ENCODE results near the gene MOXD1.
A peak's percentile ranks its signal among the peaks of the same experiment; 100 is the strongest.
"Not testable (repeated sequence)": the region's sequence is repeated elsewhere in the genome, so short reads cannot be mapped to it uniquely, and the experiment has no call there.

Gene MOXD1

GRCh38 chr6:132270726-132271402 is 130.4 kb downstream of the MOXD1 start:
- TF ChIP-seq, protein P1, sequence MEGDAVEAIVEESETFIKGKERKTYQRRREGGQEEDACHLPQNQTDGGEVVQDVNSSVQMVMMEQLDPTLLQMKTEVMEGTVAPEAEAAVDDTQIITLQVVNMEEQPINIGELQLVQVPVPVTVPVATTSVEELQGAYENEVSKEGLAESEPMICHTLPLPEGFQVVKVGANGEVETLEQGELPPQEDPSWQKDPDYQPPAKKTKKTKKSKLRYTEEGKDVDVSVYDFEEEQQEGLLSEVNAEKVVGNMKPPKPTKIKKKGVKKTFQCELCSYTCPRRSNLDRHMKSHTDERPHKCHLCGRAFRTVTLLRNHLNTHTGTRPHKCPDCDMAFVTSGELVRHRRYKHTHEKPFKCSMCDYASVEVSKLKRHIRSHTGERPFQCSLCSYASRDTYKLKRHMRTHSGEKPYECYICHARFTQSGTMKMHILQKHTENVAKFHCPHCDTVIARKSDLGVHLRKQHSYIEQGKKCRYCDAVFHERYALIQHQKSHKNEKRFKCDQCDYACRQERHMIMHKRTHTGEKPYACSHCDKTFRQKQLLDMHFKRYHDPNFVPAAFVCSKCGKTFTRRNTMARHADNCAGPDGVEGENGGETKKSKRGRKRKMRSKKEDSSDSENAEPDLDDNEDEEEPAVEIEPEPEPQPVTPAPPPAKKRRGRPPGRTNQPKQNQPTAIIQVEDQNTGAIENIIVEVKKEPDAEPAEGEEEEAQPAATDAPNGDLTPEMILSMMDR (IDR thresholded peaks at IDR 0.05), result no peak
- no peak for TF ChIP-seq ZFX (IDR thresholded peaks at IDR 0.05; ENCODE audit: borderline replicate concordance)
- no peak overlapping the region for H3K27ac ChIP-seq

GRCh38 chr6:132268666-132269065 is 132.6 kb downstream of the MOXD1 start:
- H3K27ac ChIP-seq, result not testable (repeated sequence)

DNA sequence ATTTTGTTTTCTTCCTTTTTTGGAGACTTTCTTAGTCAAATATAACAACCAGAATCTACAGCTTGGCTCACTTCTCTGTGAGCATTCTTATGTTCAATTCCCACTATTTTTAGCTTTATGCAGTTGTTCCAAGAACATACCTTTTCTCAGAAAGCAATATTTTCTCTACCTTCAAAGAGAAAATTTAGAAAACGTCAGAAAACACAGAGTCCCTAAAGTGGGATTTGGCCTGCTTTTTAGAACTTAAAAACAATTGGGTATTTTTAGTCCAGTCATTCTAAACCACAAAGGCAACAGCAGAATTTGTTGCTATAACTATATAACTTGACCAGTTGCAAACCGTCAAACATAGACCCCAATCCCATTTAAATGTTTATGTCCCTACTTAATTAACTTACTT is 133.1 kb downstream of the MOXD1 start:
- no peak overlapping the region for H3K27ac ChIP-seq
- TF ChIP-seq ZFX (IDR thresholded peaks at IDR 0.05; ENCODE audit: borderline replicate concordance), result no peak
- TF ChIP-seq, protein P1 (IDR thresholded peaks at IDR 0.05), result no peak

DNA sequence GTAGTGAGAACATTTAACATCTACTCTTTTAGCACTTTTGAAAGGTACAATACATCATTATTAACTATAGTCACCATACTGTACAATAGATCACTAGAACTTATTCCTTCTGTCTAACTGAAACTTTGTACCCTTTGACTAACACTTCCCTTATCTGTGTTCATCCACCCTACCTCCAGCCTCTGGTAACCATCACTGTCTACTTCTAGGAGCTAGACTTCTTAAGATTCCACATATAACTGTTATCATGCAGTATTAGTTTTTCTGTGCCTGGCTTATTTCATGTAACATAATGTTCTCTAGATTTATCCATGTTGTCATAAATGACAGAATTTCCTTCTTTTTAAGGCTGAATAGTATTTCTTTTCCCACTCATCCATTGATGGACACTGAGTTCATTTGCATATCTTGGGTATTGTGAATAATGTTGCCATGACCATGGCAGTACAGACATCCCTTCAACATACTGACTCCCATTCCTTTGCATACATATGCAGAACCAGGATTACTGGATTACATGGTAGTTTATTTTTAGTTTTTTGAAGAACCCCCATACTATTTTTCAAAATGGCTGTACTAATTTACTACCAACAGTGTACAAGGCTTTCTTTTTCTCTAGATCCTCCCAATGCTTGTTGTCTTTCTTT is 135.7 kb downstream of the MOXD1 start:
- H3K27ac ChIP-seq, result no peak overlapping the region
- no peak for TF ChIP-seq ZFX (IDR thresholded peaks at IDR 0.05; ENCODE audit: borderline replicate concordance)
- TF ChIP-seq, protein P1 (IDR thresholded peaks at IDR 0.05), result no peak

DNA sequence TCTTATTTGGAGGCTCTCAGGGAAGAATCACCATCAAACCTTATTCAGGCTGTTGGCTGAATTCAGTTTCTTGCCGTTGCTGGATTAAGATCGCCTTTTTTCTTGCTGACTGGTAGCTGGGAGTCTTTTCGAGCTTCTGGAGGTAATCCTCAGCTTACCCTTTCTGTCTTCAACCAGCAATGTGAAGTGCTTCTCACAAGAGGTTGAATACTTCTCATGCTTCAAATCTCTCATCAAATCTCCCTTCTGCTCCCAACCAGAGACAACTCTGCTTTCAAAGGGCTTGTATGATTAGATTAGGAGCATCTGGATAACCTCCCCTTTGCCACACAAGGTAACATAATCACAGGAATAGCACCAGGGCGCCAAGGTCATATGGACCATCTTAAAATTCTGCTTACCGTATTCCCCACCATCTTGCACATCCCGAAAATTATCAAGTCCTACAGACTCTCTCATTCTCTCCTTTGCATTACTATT is 137.2 kb downstream of the MOXD1 start:
- H3K27ac ChIP-seq, result no peak overlapping the region
- TF ChIP-seq ZFX (IDR thresholded peaks at IDR 0.05; ENCODE audit: borderline replicate concordance), result no peak
- TF ChIP-seq, protein P1 (IDR thresholded peaks at IDR 0.05), result no peak

DNA sequence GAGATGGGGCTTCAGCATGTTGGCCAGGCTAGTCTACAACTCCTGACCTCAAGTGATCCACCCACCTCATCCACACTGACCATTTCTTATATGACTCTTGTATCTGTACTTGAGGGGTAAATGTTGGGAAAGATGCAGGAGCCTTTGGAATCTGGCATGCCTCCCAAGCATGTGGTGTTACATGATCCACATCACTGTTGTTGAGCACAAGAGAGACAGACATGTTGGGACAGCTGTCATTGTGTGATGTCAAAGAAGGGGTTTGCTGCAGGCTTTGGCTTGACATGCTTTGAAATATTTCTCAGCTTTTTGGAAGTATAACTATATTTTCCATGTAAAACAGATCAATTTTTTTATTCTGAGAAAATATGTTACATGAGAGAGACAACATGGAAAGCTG is 139.9 kb downstream of the MOXD1 start:
- TF ChIP-seq, protein P1 (IDR thresholded peaks at IDR 0.05), result no peak
- no peak for TF ChIP-seq ZFX (IDR thresholded peaks at IDR 0.05; ENCODE audit: borderline replicate concordance)
- H3K27ac ChIP-seq, result no peak overlapping the region

GRCh38 chr6:132259070-132259469 is 142.2 kb downstream of the MOXD1 start:
- TF ChIP-seq, protein P1 (IDR thresholded peaks at IDR 0.05), result peak; percentile 25; the same call in 1 of the 2 replicates
- no peak for TF ChIP-seq ZFX (IDR thresholded peaks at IDR 0.05; ENCODE audit: borderline replicate concordance)
- no peak overlapping the region for H3K27ac ChIP-seq
